CD4-positive, CD25-positive, alpha-beta regulatory T cell (primary cell): ENCODE results near the gene SLC17A9. TPM values are rescaled to one million over a fixed set of nuclear protein-coding genes. Genes with fewer than 3 reads are reported as not detected.

Experiments used
- ATAC-seq, 2 donors: fragments of 150-1000 bp; cut with Tn5 transposase; one replicate each; pipeline ENCODE4 v1.10.0; 2021; ENCODE audit warnings: low read depth in 2 of 2, moderate number of reproducible peaks in 2 of 2, moderate library complexity in 1 of 2
- DNase-seq, 3 donors: peaks; one replicate each; pipeline versions ENCODE4 v3.0.0 to v3.0.0-alpha.2; 2012 to 2022; ENCODE audit warnings: mixed read lengths in 1 of 3
- H3K27ac ChIP-seq: one replicate; pipeline ENCODE4 v1.7.0; 2013; ENCODE audit warnings: mild to moderate bottlenecking, low read length; ENCODE audit not compliant: insufficient read depth, poor library complexity, severe bottlenecking
- H3K27me3 ChIP-seq: one replicate; pipeline ENCODE4 v1.7.0; 2013; ENCODE audit warnings: low read length; ENCODE audit not compliant: control insufficient read depth, insufficient read depth
- H3K36me3 ChIP-seq: one replicate; pipeline ENCODE4 v1.7.0; 2013; ENCODE audit warnings: mild to moderate bottlenecking, low read length, moderate library complexity; ENCODE audit not compliant: control insufficient read depth, insufficient read depth
- H3K4me1 ChIP-seq: 2 replicates; pipeline ENCODE4 v1.7.0; 2013; ENCODE audit warnings: mild to moderate bottlenecking, low read length; ENCODE audit not compliant: insufficient read depth, control insufficient read depth, poor library complexity, severe bottlenecking
- H3K4me3 ChIP-seq: one replicate; pipeline ENCODE4 v1.7.0; 2013; ENCODE audit warnings: low read depth, mild to moderate bottlenecking, low read length, moderate library complexity
- H3K9me3 ChIP-seq, 2 experiments: 1 replicate in 1 of 2; 2 replicates in 1 of 2; pipeline ENCODE4 v1.7.0; 2013; ENCODE audit warnings: low read length in 2 of 2, mild to moderate bottlenecking in 1 of 2, moderate library complexity in 1 of 2; ENCODE audit not compliant: control insufficient read depth in 2 of 2
- H3K27ac Mint-ChIP-seq, 3 donors: one replicate each; pipeline ENCODE4 v1.8.0; 2020 to 2022; ENCODE audit warnings: mild to moderate bottlenecking in 3 of 3, mixed read lengths in 3 of 3, moderate library complexity in 2 of 3
- H3K27me3 Mint-ChIP-seq: one replicate; pipeline ENCODE4 v1.8.0; 2022; ENCODE audit warnings: mild to moderate bottlenecking, mixed read lengths
- H3K36me3 Mint-ChIP-seq: one replicate; pipeline ENCODE4 v1.8.0; 2020; ENCODE audit warnings: mixed read lengths
- H3K4me1 Mint-ChIP-seq, 4 donors: one replicate each; pipeline ENCODE4 v1.8.0; 2020 to 2022; ENCODE audit warnings: mixed read lengths in 4 of 4, mild to moderate bottlenecking in 1 of 4
- H3K4me3 Mint-ChIP-seq, 4 donors: one replicate each; pipeline ENCODE4 v1.8.0; 2020 to 2022; ENCODE audit warnings: mild to moderate bottlenecking in 4 of 4, mixed read lengths in 4 of 4, moderate library complexity in 3 of 4
- H3K9me3 Mint-ChIP-seq, 7 donors: one replicate each; pipeline ENCODE4 v1.8.0; 2020 to 2022; ENCODE audit warnings: mixed read lengths in 7 of 7, mild to moderate bottlenecking in 3 of 7, moderate library complexity in 2 of 7
- polyA plus RNA-seq, 4 donors: library from polyadenylated mRNA; unstranded; fragments of 300-500 nt; fragmentation: Illumina TruSeq; gene quantifications; one replicate each; pipeline ENCODE4 v1.2.3, GENCODE V29; 2021
- total RNA-seq: library from RNA; stranded (reverse); gene quantifications from one replicate; pipeline ENCODE4 v1.2.3, GENCODE V29; 2022

Gene SLC17A9
- total and polyA plus RNA-seq, 5 donors from 2014 or later = 0.06 to 4.1 (median 0.33) TPM; not detected in 1

DNA sequence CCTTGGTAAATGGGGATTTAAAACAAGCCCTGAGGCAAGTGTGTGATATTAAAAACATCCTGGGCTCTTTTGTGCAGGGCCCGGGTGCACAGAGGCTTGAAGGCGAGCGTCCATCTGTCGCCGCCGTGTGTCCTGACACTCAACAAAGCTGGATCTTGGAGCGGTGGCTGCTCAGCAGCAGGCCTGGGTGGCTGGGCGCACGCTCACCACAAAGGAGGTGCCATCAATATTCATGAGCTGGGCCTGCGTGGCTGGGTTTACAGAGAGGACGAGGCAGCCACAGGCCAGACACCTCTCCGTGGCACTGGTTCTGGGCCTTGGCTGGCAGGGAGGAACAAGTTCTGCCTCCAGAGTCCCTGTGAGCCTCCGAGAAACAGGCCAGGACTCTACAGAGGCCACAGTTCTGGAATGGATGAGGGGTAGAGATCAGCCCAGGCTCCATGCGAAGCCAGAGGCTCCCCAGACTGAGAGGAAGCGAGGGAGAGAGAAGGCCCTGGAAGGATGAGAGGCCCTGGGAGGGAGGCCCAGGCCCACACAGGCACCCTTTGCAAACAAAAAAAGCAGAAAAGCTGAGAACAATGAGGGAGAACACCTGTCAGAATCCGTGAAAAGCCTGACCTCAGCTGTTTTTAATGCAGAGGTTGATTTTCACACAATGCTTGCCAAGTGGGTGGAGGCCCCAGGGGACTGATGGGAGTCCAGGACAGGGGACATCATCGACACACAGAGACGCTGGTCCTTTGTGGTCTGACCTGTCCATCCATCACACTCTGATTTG is 32.3 kb downstream of the SLC17A9 start:
- Mint-ChIP-seq H3K4me3 (peak overlapping the region in 1 of 4 donors; percentile 52), H3K36me3 (no peaks in the 10 kb centered on the region), H3K4me1 (peaks cover 0 to 17% (median 7%) of the 10 kb centered on the region in 4 donors), H3K27ac (no peak overlapping the region), H3K27me3 (peaks cover 48% of the 10 kb centered on the region), H3K9me3 (no peaks in the 10 kb centered on the region)
- Histone ChIP-seq H3K27ac (no peak overlapping the region), H3K4me1 (peaks cover 30% of the 10 kb centered on the region), H3K36me3 (no peaks in the 10 kb centered on the region), H3K9me3 (no peaks in the 10 kb centered on the region), H3K4me3 (no peak overlapping the region), H3K27me3 (peaks cover 9% of the 10 kb centered on the region)
- ATAC-seq = no peak
- DNase-seq = no peak

DNA sequence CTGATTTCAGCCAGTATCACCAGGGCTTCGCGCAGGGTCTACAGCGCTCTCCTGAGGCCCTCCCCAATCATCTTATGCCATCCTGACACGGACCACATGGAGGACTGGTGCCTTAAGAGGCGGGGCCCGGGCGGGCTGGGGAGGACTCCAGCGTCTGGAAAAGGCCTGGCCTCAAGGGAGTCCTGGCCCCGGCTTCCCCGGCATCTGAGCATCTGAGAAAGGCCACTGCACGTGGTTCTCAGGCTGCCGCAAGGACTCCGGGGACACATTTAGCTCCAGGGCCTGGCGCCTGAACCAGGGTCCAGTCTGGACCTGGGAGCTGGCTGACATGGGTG is 32.9 kb downstream of the SLC17A9 start:
- Histone ChIP-seq H3K36me3 (no peaks in the 10 kb centered on the region), H3K4me3 (no peak overlapping the region), H3K27ac (no peak overlapping the region), H3K4me1 (peaks cover 27% of the 10 kb centered on the region), H3K9me3 (no peaks in the 10 kb centered on the region), H3K27me3 (peaks cover 7% of the 10 kb centered on the region)
- peaks cover 0 to 15% (median 4%) of the 10 kb centered on the region in 4 donors for H3K4me1 Mint-ChIP-seq
- DNase-seq (no peak), ATAC-seq (no peak)
- H3K9me3 Mint-ChIP-seq = no peaks in the 10 kb centered on the region
- no peak overlapping the region for H3K4me3 Mint-ChIP-seq
- H3K27me3 Mint-ChIP-seq = peaks cover 45% of the 10 kb centered on the region
- H3K36me3 Mint-ChIP-seq = no peaks in the 10 kb centered on the region
- H3K27ac Mint-ChIP-seq = no peak overlapping the region

DNA sequence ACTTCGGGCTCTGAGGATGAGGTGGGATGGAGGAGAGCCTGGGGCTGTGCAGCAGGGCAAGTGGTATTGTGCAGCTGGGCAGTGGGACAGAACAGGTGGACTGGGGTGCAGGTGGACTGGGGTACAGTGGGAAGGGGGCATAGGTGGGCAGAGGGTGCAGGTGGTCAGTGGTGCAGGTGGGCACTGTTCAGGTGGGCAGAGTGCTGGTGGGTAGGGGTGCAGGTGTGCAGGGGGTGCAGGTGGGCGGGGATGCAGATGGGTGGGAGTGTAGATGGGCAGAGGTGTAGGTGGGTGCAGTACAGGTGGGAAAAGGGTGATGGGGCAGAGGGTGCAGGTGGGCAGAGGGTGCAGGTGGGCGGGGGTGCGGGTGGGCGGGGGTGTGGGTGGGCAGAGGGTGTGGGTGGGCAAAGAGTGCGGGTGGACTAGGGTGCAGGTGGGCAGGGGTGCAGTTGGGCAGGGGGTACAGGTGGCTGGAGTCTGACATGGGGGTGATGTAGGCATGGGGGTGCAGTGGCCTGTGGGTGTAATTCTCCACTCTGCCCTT is 33.8 kb downstream of the SLC17A9 start:
- no peak overlapping the region for H3K27ac Mint-ChIP-seq
- DNase-seq = no peak
- peaks cover 4% of the 10 kb centered on the region for H3K27me3 ChIP-seq
- no peak for ATAC-seq
- H3K4me1 ChIP-seq = peaks cover 20% of the 10 kb centered on the region
- no peak overlapping the region for H3K4me3 ChIP-seq
- H3K9me3 Mint-ChIP-seq = no peaks in the 10 kb centered on the region
- H3K9me3 ChIP-seq = no peaks in the 10 kb centered on the region
- peaks cover 0 to 10% (median 3%) of the 10 kb centered on the region in 4 donors for H3K4me1 Mint-ChIP-seq
- no peak overlapping the region for H3K27ac ChIP-seq
- peaks cover 36% of the 10 kb centered on the region for H3K27me3 Mint-ChIP-seq
- H3K36me3 ChIP-seq = no peaks in the 10 kb centered on the region
- no peak overlapping the region for H3K4me3 Mint-ChIP-seq
- H3K36me3 Mint-ChIP-seq = no peaks in the 10 kb centered on the region

DNA sequence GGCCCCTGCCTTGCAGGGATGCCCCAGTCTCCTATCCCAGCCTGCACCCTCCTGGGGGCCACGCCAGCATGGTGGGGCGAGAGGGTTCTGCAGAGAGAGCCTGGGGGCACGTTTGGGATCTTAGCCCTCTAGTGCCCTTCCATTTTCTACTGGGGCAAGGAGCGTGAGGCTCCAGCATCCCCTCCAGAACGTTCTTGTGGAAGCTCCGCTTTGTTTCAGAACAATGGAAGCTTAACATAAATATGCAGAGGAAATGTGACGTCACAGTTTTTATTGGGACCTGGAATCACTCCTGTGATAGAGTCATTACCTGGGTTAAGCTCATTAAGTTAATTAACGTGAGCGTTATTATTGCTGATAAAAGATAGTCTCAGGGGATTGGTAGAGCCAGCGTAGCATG is 34.6 kb downstream of the SLC17A9 start:
- DNase-seq = no peak
- H3K9me3 ChIP-seq = no peaks in the 10 kb centered on the region
- ATAC-seq = no peak
- no peaks in the 10 kb centered on the region for H3K36me3 ChIP-seq
- H3K4me3 ChIP-seq = no peak overlapping the region
- no peak overlapping the region for H3K27ac Mint-ChIP-seq
- peaks cover 31% of the 10 kb centered on the region for H3K27me3 Mint-ChIP-seq
- no peak overlapping the region for H3K4me3 Mint-ChIP-seq
- peaks cover 0 to 6% (median 3%) of the 10 kb centered on the region in 4 donors for H3K4me1 Mint-ChIP-seq
- H3K27me3 ChIP-seq = peaks cover 4% of the 10 kb centered on the region
- H3K36me3 Mint-ChIP-seq = no peaks in the 10 kb centered on the region
- peaks cover 12% of the 10 kb centered on the region for H3K4me1 ChIP-seq
- H3K27ac ChIP-seq = no peak overlapping the region
- H3K9me3 Mint-ChIP-seq = no peaks in the 10 kb centered on the region

DNA sequence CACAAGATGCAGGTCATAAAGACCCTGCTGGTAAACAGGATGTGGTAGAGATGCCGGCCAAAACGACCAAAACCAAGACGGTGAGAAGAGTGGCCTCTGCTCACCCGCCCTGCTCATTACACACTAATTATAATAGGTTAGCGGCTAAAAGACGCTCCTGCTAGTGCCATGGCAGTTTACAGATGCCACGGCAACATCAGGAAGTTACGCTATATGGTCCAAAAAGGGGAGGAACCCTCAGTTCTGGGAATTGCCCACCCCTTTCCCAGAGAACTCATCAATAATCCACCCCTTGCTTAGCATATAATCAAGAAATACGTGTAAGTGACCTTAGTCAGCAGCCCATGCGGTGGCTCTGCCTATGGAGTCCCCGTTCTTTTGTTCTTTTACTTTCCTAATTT is 36.7 kb downstream of the SLC17A9 start:
- H3K4me1 Mint-ChIP-seq = peaks cover 0 to 6% (median 1%) of the 10 kb centered on the region in 4 donors
- Histone ChIP-seq H3K36me3 (no peaks in the 10 kb centered on the region), H3K27ac (no peak overlapping the region), H3K9me3 (no peaks in the 10 kb centered on the region), H3K4me1 (peaks cover 9% of the 10 kb centered on the region), H3K27me3 (peaks cover 4% of the 10 kb centered on the region), H3K4me3 (peak overlapping the region; percentile 73)
- ATAC-seq (peak; percentile 38 to 66), DNase-seq (peak in 1 of 3 donors; percentile 62)
- no peaks in the 10 kb centered on the region for H3K9me3 Mint-ChIP-seq
- H3K27ac Mint-ChIP-seq = peak overlapping the region in 1 of 3 donors; percentile 31
- no peaks in the 10 kb centered on the region for H3K36me3 Mint-ChIP-seq
- H3K27me3 Mint-ChIP-seq = peaks cover 15% of the 10 kb centered on the region
- peak overlapping the region; percentile 21 to 88 (median 82) for H3K4me3 Mint-ChIP-seq

DNA sequence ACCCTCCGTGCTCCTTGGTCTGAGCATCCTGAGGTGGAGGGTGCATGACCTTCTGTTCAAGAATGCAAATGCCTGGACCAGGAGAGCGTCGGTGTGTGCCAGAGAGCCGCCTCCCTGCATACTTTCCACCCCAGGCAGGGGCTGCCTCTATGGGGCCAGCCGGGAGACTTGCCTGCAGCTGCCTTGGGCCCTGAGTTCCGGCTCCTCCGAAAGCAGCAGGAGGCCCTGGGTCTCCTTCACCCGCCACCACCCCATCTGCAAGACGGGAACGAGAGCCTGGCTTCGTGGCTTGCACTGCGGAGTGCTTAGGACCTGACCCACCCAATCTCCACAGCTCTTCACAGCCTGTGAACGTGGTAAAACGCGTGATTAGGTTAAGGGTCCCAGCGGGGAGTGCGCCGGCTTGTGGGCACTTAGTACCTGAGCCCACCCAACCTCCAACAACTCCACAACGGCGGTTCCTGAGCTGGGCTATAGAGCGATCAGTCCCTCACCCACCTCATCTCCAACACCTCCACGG is 37.9 kb downstream of the SLC17A9 start:
- DNase-seq (no peak), ATAC-seq (no peak)
- peaks cover 9% of the 10 kb centered on the region for H3K4me1 ChIP-seq
- no peaks in the 10 kb centered on the region for H3K36me3 ChIP-seq
- Mint-ChIP-seq H3K27me3 (peaks cover 10% of the 10 kb centered on the region), H3K36me3 (no peaks in the 10 kb centered on the region), H3K9me3 (no peaks in the 10 kb centered on the region), H3K27ac (no peak overlapping the region), H3K4me1 (peaks cover 0 to 6% (median 1%) of the 10 kb centered on the region in 4 donors), H3K4me3 (no peak overlapping the region)
- no peak overlapping the region for H3K27ac ChIP-seq
- H3K9me3 ChIP-seq = no peaks in the 10 kb centered on the region
- no peak overlapping the region for H3K4me3 ChIP-seq
- peaks cover 2% of the 10 kb centered on the region for H3K27me3 ChIP-seq

DNA sequence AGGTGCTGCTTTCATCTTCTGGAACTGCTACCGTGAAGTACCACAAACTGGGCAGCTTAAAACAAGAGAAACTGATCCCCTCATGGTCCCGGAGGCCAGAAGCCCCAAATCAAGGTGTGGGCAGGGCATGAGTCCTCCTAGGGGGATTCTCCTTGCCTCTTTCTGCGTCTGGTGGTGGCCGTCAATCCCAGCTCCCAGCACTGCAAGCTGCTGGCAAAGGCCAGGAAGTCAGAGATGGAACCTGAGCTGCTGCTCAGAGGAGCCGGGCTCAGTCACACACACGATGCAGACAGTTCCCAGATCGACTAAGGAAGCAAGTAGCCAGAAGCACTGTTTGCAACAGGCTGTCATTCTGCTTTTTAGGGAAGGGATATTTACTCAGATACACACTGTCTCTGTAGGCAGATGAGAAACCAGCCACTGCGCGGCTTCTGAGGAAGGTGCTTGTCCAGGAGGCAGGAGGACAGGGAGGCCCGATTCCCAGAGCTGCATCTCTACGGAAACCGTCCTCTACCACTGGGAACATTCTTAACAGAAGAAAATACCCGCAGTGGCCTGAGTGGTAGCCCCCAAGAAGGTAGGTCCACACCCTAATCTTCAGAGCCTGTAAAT is 38.8 kb downstream of the SLC17A9 start:
- peaks cover 0 to 6% (median 1%) of the 10 kb centered on the region in 4 donors for H3K4me1 Mint-ChIP-seq

More for the DNA sequence above, 38.8 kb downstream of the SLC17A9 start:
- H3K9me3 Mint-ChIP-seq = no peaks in the 10 kb centered on the region
- H3K4me1 ChIP-seq = peaks cover 9% of the 10 kb centered on the region
- no peaks in the 10 kb centered on the region for H3K36me3 Mint-ChIP-seq
- H3K4me3 Mint-ChIP-seq = no peak overlapping the region
- DNase-seq (no peak), ATAC-seq (no peak)
- no peak overlapping the region for H3K4me3 ChIP-seq
- peaks cover 10% of the 10 kb centered on the region for H3K27me3 Mint-ChIP-seq
- H3K27ac Mint-ChIP-seq = no peak overlapping the region
- H3K9me3 ChIP-seq = no peaks in the 10 kb centered on the region
- peaks cover 2% of the 10 kb centered on the region for H3K27me3 ChIP-seq
- no peaks in the 10 kb centered on the region for H3K36me3 ChIP-seq
- H3K27ac ChIP-seq = no peak overlapping the region
